GM18951 (cell line): ENCODE measurements around the gene EDC3.

Experiments used
- POLR2A ChIP-seq: IDR thresholded peaks from 4 replicates; pipeline ENCODE4 v1.6.1; 2011; ENCODE audit warnings: mild to moderate bottlenecking; ENCODE audit not compliant: insufficient read length, insufficient read depth; ENCODE audit errors: extremely low read depth
- in situ Hi-C: fragments of 300-500 bp; cut with MboI; formaldehyde crosslinking; loops from one replicate; pipeline ENCODE4 v1.12.0; 2022; ENCODE audit warnings: low sequenced_read_pairs, mixed read lengths, inconsistent platforms; ENCODE audit not compliant: unreplicated experiment

Gene EDC3

DNA sequence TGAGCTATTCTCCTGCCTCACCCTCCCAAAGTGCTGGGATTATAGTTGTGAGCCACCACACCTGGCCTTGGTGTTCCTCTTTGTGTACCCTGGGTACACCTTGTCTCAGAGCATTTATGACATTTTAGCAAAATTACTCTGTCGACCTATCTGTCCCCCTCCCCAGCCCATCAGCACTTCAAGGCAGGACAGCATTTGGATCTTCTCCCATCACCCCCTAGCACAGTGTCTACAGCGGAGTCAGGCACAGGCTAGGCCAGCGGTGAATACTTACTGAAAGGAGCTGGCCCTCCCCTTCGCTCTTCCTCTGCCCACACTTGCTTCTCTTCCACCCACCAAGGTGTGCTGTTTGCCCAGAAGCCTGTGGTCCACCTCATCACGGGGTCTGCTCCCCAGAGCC lies 100.6 kb downstream of the EDC3 start:
- in situ Hi-C loops = no loop called here
- no peak for TF ChIP-seq POLR2A

DNA sequence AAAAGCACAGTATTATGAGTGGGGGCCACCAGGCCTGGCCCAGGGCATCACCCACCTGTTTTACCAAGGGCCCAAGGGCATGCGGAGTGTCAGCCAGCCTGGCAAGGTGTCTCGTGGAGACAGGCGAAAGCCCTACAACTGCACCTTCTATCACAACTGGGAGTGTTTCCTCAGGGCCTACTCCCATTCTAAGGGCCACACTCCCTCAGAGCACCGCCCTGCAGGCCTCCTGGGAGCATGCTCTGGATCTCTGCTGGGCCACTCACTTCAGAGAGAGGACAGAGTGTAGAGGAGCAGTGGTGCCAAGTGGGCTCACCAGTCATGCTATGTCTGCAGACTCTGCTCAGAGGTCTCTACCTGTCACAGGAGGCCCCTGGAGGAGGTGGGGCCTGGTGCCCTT lies 101.4 kb downstream of the EDC3 start:
- in situ Hi-C loops = no loop called here
- TF ChIP-seq POLR2A = no peak

- no peak for TF ChIP-seq POLR2A
- in situ Hi-C loops = no loop called here
These were observed 102.7 kb downstream of the EDC3 start for GRCh38 chr15:74593122-74593521.

- in situ Hi-C loops = no loop called here
- no peak for TF ChIP-seq POLR2A
These were observed 103.6 kb downstream of the EDC3 start for GRCh38 chr15:74592222-74592621.

DNA sequence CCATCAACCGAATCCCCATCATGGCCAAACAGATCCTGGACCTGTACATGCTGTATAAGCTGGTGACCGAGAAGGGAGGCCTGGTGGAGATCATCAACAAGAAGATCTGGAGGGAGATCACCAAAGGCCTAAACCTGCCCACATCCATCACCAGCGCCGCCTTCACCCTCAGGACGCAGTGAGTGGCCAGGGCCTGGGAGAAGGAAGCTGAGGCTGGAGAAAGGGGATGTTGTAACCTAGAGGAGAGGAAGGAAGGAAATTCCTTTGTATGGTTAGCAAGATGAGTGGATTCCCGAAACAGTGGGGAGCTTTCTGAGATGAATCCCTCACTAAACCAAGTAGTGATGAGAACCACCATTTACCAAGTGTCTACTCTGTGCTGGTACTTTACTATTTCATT lies 106.0 kb downstream of the EDC3 start:
- in situ Hi-C loops = no loop called here
- no peak for TF ChIP-seq POLR2A

- in situ Hi-C loops = no loop called here
- no peak for TF ChIP-seq POLR2A
These were observed 110.0 kb downstream of the EDC3 start for GRCh38 chr15:74585857-74586256.

DNA sequence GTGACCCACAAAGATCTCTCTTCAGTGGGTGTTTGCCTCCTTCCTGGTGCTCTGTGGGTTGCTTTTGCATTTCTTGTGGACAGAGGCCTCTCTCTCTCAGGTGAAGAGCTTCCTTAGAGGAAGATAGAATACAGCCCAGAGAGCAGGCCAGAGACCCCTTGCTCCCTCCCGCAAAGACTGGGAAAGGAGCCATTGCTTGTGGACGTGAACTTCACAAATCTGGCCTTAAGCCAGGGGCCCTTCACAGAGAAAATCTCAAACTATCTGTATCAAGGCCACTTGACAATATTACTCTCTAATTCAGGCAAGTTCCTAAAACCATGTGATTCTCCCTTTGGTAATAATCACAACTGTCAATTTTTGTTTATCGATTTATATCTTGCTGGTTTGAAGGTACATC lies 110.6 kb downstream of the EDC3 start:
- TF ChIP-seq POLR2A = no peak
- in situ Hi-C loops = no loop called here

GRCh38 chr15:74584779-74585178 lies 111.0 kb downstream of the EDC3 start:
- TF ChIP-seq POLR2A = no peak
- in situ Hi-C loops = no loop called here

- in situ Hi-C loops = no loop called here
These were observed 111.6 kb downstream of the EDC3 start for GRCh38 chr15:74584204-74584603.

More at GRCh38 chr15:74584204-74584603, 111.6 kb downstream of the EDC3 start:
- no peak for TF ChIP-seq POLR2A
